NCI-H748 (cell line): ENCODE measurements around the gene CFAP20DC.

Experiments
- DNase-seq: peaks from one replicate; lab custom pipeline; 2025; ENCODE audit not compliant: unreplicated experiment; lab: John Stamatoyannopoulos, UW

Gene CFAP20DC

DNA sequence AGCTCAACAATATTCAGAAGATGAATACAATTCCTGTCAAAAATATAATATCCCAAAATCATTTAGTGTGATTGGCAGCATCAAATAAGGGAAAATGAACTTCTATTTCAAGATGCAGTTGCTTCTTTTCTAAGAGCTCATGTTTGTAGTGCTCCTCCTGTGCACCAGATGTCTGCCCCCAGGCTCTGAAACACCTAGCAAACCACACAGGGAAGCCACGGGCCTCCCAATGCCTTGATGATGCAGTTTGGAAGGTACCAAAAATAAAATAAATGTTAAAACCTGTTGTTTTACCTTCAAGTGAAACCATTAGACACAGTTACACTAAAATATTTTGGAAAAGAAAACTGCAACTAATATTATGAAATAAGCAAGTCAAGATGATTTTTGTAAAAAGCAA lies 22.2 kb downstream of the CFAP20DC start:
- DNase-seq: no peak

DNA sequence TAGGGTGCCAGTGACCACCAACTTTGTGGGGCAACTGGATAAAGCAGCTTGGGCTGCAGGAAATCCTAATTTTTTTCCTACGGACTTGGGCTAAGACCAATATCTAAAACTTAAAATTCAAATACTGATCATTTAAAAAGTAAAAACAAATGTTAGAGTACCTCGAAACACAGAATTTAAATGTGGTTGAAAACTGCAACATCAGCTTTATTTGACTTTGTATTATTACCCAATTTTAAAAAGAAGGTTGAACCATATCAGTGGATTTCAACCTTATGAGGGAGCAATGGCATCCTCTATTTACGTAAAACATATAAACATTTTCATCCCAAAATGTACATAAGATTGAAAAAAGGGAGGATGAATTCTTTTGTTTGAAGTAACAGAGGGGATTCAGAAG lies 26.2 kb downstream of the CFAP20DC start:
- DNase-seq: no peak

DNA sequence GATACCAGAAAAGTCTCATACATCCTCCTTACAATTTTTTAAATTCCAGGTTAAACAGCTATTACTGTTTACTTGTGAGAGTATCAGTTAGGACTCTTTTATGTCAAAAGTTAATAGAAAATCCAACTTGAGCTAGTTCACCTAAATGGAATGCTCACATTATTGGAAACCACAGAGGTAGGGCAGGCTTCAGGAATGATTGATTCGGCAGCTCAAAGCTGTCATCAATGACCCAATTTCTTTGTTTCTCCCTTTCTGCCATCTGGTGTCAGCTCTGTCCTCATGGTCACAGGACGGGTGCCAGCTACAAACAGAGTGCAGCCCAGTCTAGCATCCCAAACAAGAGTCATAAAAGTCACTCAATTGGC lies 32.2 kb downstream of the CFAP20DC start:
- no peak for DNase-seq

- DNase-seq: no peak
Observed at GRCh38 chr3:59016930-59017616, 32.8 kb downstream of the CFAP20DC start.

DNA sequence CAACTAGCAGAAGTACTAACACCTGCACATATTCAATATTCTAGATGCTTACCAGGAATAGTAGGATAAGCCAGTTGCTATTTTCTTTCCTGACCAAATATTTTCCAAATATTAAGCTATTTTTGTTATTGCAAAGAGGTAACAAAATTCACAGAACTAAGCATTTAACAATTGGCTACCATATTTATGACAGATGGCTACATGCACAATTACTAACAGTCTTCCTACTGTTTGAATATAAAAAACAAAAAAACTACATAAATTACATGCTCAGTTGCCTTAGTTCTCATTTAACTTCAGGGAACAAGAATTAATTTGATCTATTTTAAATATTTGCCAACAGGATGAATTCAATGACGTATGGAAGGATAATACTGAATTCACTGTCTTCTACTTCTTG lies 36.2 kb downstream of the CFAP20DC start:
- DNase-seq: no peak

DNA sequence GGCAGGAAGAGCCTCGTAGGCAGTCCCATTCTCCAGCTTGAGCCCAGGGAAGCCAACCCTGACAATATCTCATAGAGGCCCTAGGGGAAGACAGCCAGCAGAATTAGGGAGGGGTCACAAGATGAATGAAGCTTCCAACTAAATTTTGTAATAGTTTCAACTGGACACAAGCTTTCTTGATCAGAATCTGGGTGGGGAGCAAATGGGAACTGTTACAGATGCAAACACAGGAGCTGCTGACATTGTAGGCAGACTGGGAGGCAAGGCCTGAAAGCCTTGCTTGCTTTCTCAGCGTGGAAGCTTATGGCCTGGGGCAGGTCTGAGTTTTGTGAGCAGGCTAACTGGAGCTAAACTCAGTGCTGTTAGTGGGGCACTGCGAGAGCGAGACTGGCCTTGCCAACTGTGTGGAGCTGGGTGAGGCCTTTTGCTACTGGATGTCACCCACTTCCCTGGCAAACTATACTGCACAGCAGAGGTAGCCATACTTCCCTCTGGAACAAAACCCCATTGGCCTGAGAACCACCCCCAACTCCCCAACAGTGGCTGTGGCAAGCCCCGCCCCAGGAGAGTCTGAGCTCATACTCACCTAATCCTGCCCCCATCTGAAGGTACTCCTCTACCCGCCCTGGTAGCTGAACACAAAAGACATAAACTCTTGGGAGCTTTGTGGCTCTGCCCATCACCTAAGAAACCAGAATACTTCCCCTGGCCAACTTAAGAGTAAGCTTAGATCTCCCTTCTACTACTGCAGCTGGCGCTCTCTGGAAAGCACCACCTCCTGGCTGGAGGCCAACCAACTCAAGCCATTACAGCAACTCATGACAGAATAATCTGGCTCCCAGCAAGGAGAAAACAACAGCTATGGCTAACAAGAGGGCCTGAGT lies 42.9 kb downstream of the CFAP20DC start:
- peak; percentile 19 for DNase-seq

GRCh38 chr3:59001675-59002074 lies 48.1 kb downstream of the CFAP20DC start:
- DNase-seq: peak; percentile 16

GRCh38 chr3:58999774-59000160 lies 50.1 kb downstream of the CFAP20DC start:
- no peak for DNase-seq

- no peak for DNase-seq
Observed at GRCh38 chr3:58999134-58999773, 50.6 kb downstream of the CFAP20DC start.

DNA sequence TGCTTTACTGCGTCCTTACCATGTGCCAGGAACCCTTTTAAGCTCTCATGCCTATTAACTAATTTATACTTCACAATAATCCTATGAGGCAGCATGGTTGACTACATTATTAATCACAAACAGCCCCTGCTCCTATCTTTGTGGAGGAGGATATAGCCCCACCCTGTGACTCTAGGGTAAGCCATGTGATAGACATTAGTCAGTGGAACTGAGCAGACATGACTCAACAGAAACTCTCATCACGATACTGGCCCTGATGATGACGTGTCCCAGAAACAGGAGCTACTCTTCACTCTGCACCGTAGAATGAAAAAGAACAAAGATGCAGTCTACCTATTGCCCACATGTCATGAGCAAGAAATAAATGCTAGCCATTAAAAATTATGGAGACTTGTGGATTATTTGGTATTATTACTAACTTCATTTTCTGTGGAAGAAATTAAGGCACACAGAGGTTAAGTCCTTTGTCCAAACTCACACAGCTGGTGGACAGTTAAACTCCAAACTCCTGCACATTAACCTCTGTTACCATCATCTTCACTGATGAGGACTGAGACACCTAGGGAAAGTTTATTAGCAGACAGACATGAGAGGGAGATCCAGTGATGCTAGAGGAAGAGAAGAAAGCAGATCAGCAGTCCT lies 51.2 kb downstream of the CFAP20DC start:
- DNase-seq: no peak

DNA sequence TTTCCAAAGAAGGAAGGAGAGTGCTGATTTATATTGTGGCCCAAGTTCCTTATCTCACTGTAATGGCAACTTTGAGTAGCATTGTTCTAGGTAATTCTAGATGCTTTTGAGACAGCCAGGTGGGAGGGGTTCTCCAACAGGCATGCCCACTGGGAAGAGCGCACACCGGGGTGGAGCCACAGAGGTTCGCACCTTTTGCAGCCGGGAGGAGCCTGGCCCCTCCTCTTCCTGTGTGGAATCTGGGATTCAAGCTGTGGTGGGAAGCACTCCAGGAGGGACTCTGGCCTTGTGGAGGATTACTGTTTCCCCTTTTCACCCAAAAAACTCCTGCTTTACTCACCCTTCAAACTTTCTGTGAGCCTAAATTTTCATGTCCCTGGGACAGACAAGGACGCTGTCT lies 53.1 kb downstream of the CFAP20DC start:
- DNase-seq: no peak

DNA sequence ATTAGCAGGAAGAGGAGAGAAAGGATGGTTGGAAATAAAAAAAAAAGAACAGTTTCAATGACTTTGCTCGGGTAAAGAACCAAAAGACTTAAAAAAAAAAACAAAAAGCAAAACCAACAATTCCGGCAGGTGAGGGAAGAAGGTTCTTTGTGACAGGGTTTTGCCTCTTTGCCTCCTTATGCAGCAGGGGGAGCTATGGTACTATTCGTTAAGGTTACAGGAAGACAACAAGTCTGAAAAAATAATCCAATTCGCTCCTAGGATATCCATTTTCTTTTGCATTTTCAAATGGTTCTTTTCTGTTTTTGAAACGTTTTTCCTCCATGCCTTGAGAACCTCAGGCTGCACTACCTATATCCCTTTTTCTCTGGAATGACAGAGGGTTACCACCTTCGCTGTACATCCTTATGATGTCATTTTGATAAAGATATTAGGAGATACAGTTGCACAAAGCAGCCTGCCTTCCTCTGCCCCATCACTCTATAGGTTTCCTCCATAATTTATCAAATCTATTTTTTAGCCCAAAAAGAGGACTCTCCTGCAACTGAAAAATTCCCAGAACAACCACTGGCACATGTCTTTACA lies 55.0 kb downstream of the CFAP20DC start:
- peak; percentile 73 for DNase-seq

DNA sequence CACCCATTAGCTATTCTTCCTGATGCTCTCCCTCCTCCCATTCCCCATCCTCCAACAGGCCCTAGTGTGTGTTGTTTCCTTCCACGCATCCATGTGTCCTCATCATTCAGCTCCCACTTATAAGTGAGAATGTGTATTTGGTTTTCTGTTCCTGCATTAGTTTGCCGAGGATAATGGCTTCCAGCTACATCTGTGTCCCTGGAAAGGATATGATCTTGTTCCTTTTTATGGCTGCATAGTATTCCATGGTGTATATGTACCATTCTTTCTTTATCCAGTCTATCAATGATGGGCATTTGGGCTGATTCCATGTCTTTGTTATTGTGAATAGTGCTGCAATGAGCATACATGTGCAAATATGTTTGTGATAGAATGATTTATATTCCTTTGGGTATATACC lies 56.3 kb downstream of the CFAP20DC start:
- DNase-seq: no peak

DNA sequence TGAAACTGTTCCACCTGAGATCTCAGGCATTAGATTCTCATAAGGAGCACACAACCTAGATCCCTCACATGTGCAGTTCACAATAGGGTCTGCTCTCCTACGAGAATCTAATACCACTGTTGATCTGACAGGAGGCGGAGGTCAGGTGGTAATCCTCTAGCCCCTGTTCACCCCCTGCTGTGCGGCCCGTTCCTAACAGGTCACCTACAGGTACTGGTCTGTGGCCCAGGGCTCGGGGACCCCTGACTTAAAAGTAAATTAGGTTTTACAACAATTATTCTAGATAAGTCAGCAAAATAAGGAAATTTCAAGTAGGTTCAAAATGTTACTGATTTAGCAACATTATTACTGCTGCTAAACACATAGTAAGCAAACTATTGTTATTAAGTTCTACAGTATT lies 58.2 kb downstream of the CFAP20DC start:
- DNase-seq: no peak

- DNase-seq: no peak
Observed at GRCh38 chr3:58991026-58991425, 58.8 kb downstream of the CFAP20DC start.

DNA sequence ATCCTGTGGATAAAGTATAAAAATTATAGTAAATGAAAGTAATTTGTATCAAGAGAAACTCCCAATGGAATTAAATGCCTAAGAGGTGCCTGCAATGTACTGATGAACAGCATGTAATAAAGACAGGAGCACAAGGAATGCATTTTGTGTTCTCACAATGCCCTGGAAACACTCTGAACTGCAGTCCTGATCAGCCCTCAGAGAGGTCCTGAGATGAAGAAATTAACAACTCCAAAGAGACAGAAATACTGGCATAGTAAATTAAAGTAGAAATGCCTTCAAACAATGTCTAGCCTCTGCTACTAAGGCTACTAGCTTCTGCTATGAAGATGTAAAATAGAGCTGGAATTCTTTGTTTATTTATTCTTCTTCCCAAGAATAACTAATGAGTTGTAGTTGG lies 59.9 kb downstream of the CFAP20DC start:
- no peak for DNase-seq

- no peak for DNase-seq
Observed at GRCh38 chr3:58989163-58989562, 60.7 kb downstream of the CFAP20DC start.

DNA sequence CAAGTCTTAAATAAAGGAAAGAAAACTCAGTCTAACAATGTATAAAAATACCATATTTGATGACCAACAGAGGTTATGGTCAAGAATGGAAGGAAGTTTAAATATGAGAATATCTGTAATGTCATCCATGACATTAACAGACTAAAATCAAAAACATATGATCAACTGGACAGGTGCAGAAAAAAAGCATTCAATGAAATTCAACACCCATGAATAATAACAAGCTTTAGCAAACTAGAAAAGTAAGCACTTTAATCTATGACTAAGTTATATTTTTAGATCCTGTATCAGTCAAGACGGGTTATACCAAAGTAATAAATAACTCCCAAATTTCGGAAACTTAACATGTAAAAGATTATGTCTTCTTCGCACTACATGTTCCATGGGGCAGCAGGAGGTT lies 61.8 kb downstream of the CFAP20DC start:
- DNase-seq: no peak

DNA sequence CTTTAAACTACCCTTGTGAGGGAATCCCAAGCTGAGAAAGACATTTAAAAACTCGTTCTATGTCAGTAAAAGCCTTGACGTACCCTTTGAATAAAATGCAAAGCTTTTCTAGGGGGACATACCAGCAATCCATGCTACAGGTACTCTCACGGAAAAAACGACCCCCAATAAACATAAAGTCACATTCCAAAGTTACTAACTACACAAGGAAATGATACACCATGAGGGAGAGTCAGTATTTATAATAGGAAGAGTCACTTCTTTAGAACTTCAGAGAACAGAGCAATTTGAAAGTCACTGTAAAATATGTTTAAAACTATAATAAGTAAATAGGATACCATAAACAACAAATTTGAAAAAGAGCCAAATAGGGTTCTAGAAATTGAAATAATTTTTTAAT lies 63.2 kb downstream of the CFAP20DC start:
- no peak for DNase-seq

DNA sequence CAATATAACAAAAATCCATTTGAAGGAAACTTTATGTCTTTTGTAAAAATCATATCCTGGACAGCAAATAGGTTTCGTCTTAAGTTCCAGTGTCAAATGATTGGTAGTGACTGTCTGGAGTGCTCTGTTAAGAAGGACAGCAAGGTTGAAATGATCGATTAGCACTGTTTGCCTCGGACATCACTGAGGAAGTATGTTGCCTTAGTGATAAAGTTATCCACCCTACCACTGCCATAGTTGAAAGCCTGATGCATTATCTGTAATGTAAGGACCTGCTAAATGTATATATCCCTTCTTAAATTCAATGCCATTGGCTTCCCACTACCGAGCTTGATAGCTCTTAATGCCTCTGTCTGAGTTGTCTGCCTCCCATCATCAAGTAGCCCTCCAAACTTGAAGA lies 70.0 kb downstream of the CFAP20DC start:
- DNase-seq: no peak

DNA sequence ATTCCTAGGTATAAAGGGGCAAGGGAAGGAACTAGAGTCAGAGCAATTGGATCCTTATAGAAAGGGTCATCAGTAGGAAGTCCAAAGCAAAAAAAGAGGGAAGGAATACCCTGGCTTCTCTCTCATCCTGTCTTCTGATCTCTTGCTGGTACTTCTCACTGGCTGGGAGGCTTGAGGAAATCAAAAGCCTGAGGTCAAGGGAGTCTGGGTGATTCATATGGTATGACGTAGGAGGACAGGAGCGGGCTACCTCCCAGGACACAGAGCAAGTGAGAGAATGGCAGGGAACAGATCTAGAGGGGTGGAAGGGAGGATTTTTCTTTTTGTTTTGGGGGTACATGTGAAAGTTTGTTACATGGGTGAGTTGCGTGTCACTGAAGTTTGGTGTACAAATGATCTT lies 76.0 kb downstream of the CFAP20DC start:
- DNase-seq: no peak
